HG02973 (cell line): Measurements from ENCODE around the gene SMARCD3.

Experiments
- ATAC-seq: cut with Tn5 transposase; IDR thresholded peaks from one replicate; pipeline ENCODE4 v1.9.1; 2021; ENCODE audit warnings: moderate library complexity; ENCODE audit not compliant: unreplicated experiment

Gene SMARCD3

GRCh38 chr7:151215396-151215795 is 33.1 kb downstream of the SMARCD3 start:
- ATAC-seq = no peak

- no peak for ATAC-seq
These were observed 34.7 kb downstream of the SMARCD3 start for GRCh38 chr7:151213826-151214225.

GRCh38 chr7:151212626-151213025 is 35.9 kb downstream of the SMARCD3 start:
- ATAC-seq = no peak

GRCh38 chr7:151211155-151211772 is 37.2 kb downstream of the SMARCD3 start:
- no peak for ATAC-seq

- no peak for ATAC-seq
These were observed 38.2 kb downstream of the SMARCD3 start, which contains the start of gene H2BK1 for GRCh38 chr7:151210087-151210854. Gene H2BK1 (minus strand): TSS chr7:151210488. CDS start chr7:151210318, 170 bp downstream.

- no peak for ATAC-seq
These were observed 38.9 kb downstream of the SMARCD3 start for GRCh38 chr7:151209588-151209987.

GRCh38 chr7:151208253-151208862 is 40.1 kb downstream of the SMARCD3 start:
- no peak for ATAC-seq

GRCh38 chr7:151207804-151208203 is 40.7 kb downstream of the SMARCD3 start:
- ATAC-seq = no peak

- ATAC-seq = no peak
These were observed 41.2 kb downstream of the SMARCD3 start for GRCh38 chr7:151207315-151207714.

GRCh38 chr7:151206914-151207313 is 41.6 kb downstream of the SMARCD3 start:
- no peak for ATAC-seq

- ATAC-seq = no peak
These were observed 42.8 kb downstream of the SMARCD3 start for GRCh38 chr7:151205730-151206129.

GRCh38 chr7:151204383-151205032 is 44.0 kb downstream of the SMARCD3 start:
- ATAC-seq = no peak

- ATAC-seq = no peak
These were observed 45.7 kb downstream of the SMARCD3 start for GRCh38 chr7:151202836-151203235.

- ATAC-seq = no peak
These were observed 46.7 kb downstream of the SMARCD3 start for GRCh38 chr7:151201751-151202150.

- no peak for ATAC-seq
These were observed 47.1 kb downstream of the SMARCD3 start for GRCh38 chr7:151201344-151201743.

GRCh38 chr7:151198945-151199848 is 49.3 kb downstream of the SMARCD3 start:
- no peak for ATAC-seq

- ATAC-seq = no peak
These were observed 50.6 kb downstream of the SMARCD3 start for GRCh38 chr7:151197932-151198331.

GRCh38 chr7:151195616-151196450 is 52.7 kb downstream of the SMARCD3 start:
- no peak for ATAC-seq

- ATAC-seq = no peak
These were observed 54.3 kb downstream of the SMARCD3 start for GRCh38 chr7:151194188-151194587.
